HepG2 (cell line): Measurements from ENCODE around the gene TNK1. TPM values are rescaled to one million over a fixed set of nuclear protein-coding genes. Genes with fewer than 3 reads are reported as not detected.
A peak's percentile ranks its signal among the peaks of the same experiment; 100 is the strongest.

Experiments used
- ARNT2 ChIP-seq: sonication (generic); formaldehyde crosslinking; IDR thresholded peaks from 2 replicates; pipeline ENCODE4 v1.8.0; 2022; ENCODE audit warnings: mild to moderate bottlenecking, low read depth, missing genetic modification reagents, moderate library complexity
- ATF7 ChIP-seq, 2 experiments: fragments of 450-650 bp in 1 of 2; sonication (generic) in 1 of 2; formaldehyde crosslinking in 1 of 2; IDR thresholded peaks; 2 replicates each; pipeline versions ENCODE4 v1.4.0 to v1.6.1; 2016 to 2020; ENCODE audit warnings: antibody characterized with exemption in 1 of 2, mild to moderate bottlenecking in 1 of 2, missing genetic modification reagents in 1 of 2
- GATAD1 ChIP-seq: IDR thresholded peaks from 2 replicates; pipeline ENCODE4 v1.6.1; 2016; ENCODE audit warnings: missing genetic modification reagents, missing compliant biosample characterization
- MBNL3 ChIP-seq: fragments of 250-450 bp; sonication (Bioruptor Pico); conservative IDR thresholded peaks from 2 replicates; pipeline ENCODE4 v1.8.0; 2022; ENCODE audit warnings: mild to moderate bottlenecking, inconsistent platforms
- PAXIP1 ChIP-seq: sonication (generic); formaldehyde crosslinking; conservative IDR thresholded peaks from 2 replicates; pipeline ENCODE4 v1.4.0; 2020; ENCODE audit warnings: mild to moderate bottlenecking, missing genetic modification reagents, moderate library complexity
- RBAK ChIP-seq: sonication (generic); formaldehyde crosslinking; IDR thresholded peaks from 2 replicates; pipeline ENCODE4 v1.5.1; 2020; ENCODE audit warnings: mild to moderate bottlenecking, missing genetic modification reagents
- REPIN1 ChIP-seq: sonication (generic); formaldehyde crosslinking; IDR thresholded peaks from 2 replicates; pipeline ENCODE4 v1.8.0; 2022; ENCODE audit warnings: missing genetic modification reagents, low read depth, mild to moderate bottlenecking, borderline replicate concordance
- SAFB2 ChIP-seq: sonication (generic); formaldehyde crosslinking; IDR thresholded peaks from 2 replicates; pipeline ENCODE4 v1.5.1; 2020; ENCODE audit warnings: missing genetic modification reagents, low read depth, mild to moderate bottlenecking, borderline replicate concordance
- TAF1 ChIP-seq: sonication (generic); formaldehyde crosslinking; IDR thresholded peaks from 2 replicates; pipeline ENCODE4 v1.4.0; 2020; ENCODE audit warnings: missing genetic modification reagents
- TSC22D2 ChIP-seq: sonication (generic); formaldehyde crosslinking; IDR thresholded peaks from 2 replicates; pipeline ENCODE4 v1.5.1; 2020; ENCODE audit warnings: missing genetic modification reagents, mild to moderate bottlenecking, borderline replicate concordance
- U2AF1 ChIP-seq: fragments of 200-400 bp; formaldehyde crosslinking; optimal IDR thresholded peaks from 2 replicates; pipeline ENCODE3; 2017; ENCODE audit warnings: mild to moderate bottlenecking, low read depth, low read length
- ZBTB43 ChIP-seq: sonication (generic); formaldehyde crosslinking; conservative IDR thresholded peaks from 2 replicates; pipeline ENCODE4 v1.4.0; 2020; ENCODE audit warnings: missing genetic modification reagents
- ZFP36 ChIP-seq: fragments of 150-350 bp; IDR thresholded peaks from 2 replicates; pipeline ENCODE4 v1.6.1; 2018; ENCODE audit warnings: borderline replicate concordance, low read length, low read depth; ENCODE audit not compliant: partially characterized antibody
- ZNF263 ChIP-seq: sonication (generic); formaldehyde crosslinking; IDR thresholded peaks from 2 replicates; pipeline ENCODE4 v1.4.0; 2020; ENCODE audit warnings: missing genetic modification reagents
- ZNF282 ChIP-seq: fragments of 450-650 bp; IDR thresholded peaks from 2 replicates; pipeline ENCODE4 v1.6.1; 2018; ENCODE audit not compliant: partially characterized antibody
- ZNF549 ChIP-seq: sonication (generic); formaldehyde crosslinking; IDR thresholded peaks from 2 replicates; pipeline ENCODE4 v1.5.0; 2020; ENCODE audit warnings: missing genetic modification reagents
- ZNF570 ChIP-seq: sonication (generic); formaldehyde crosslinking; IDR thresholded peaks from 2 replicates; pipeline ENCODE4 v1.4.0; 2020; ENCODE audit warnings: mild to moderate bottlenecking, missing genetic modification reagents, borderline replicate concordance
- ZNF619 ChIP-seq: sonication (generic); formaldehyde crosslinking; IDR thresholded peaks from 2 replicates; pipeline ENCODE4 v1.4.0; 2020; ENCODE audit warnings: mild to moderate bottlenecking, missing genetic modification reagents
- ZNF709 ChIP-seq: sonication (generic); formaldehyde crosslinking; IDR thresholded peaks from 2 replicates; pipeline ENCODE4 v1.5.0; 2020; ENCODE audit warnings: mild to moderate bottlenecking, missing genetic modification reagents
- ZNF784 ChIP-seq: sonication (generic); formaldehyde crosslinking; IDR thresholded peaks from 2 replicates; pipeline ENCODE4 v1.5.1; 2020; ENCODE audit warnings: missing genetic modification reagents, mild to moderate bottlenecking, borderline replicate concordance
- polyA plus RNA-seq, 8 experiments: library from polyadenylated mRNA; depleted of rRNA in 3 of 8; stranded (reverse) in 7 of 8; unstranded in 1 of 8; fragments of >200 nt; fragmentation: Illumina TruSeq in 4 of 8; extraction: Trizol in 4 of 8; gene quantifications; 2 replicates each; pipeline versions ENCODE4 v1.2.1 to v1.2.3, GENCODE V29; 2011 to 2016; ENCODE audit warnings: low read depth in 4 of 8, missing spikeins in 1 of 8, mixed read lengths in 1 of 8; ENCODE audit not compliant: insufficient read depth in 1 of 8
- total RNA-seq, 5 experiments: library from RNA; depleted of rRNA; stranded (reverse); fragments of >200 nt; fragmentation: Illumina TruSeq; extraction: Trizol; gene quantifications; 2 replicates each; pipeline ENCODE4 v1.2.3, GENCODE V29; 2016; ENCODE audit warnings: low read depth in 1 of 5

TNK1 gene
- total and polyA plus RNA-seq, 2 of the 13 experiments (the other 11 are each of a cell fraction or from before 2014, with no cell fraction given) = 2.0 to 3.5 TPM

- TF ChIP-seq ZNF570 (CRISPR knock-in tag) (no peak), TAF1 (CRISPR knock-in tag) (peak; percentile 50; the same call in 1 of the 2 replicates), ZNF709 (CRISPR knock-in tag) (0 out of 2 replicates have a peak, but pooled peaks have one; percentile 49), TSC22D2 (no peak), PAXIP1 (CRISPR knock-in tag) (no peak; the same call in 1 of the 2 replicates), ARNT2 (CRISPR knock-in tag) (peak; percentile 85), SAFB2 (no peak), ZNF282 (no peak), U2AF1 (no peak), ZFP36 (no peak), MBNL3 (CRISPR knock-in tag) (no peak), ZNF784 (peak; percentile 58; the same call in 1 of the 2 replicates), GATAD1 (CRISPR knock-in tag) (no peak), ATF7 (IDR thresholded peaks at IDR 0.05) (no peak), ATF7 (CRISPR knock-in tag; IDR thresholded peaks at IDR 0.05) (no peak), REPIN1 (peak; percentile 78; the same call in 1 of the 2 replicates), ZNF619 (CRISPR knock-in tag) (no peak), RBAK (CRISPR knock-in tag) (no peak), ZNF549 (no peak), ZBTB43 (0 out of 2 replicates have a peak, but pooled peaks have one; percentile 25), ZNF263 (CRISPR knock-in tag) (peak; percentile 32; the same call in 1 of the 2 replicates)
Measured at GRCh38 chr17:7394452-7395191, 13.7 kb downstream of the TNK1 start, which contains the start of gene PLSCR3 (continued).
